Neuron (in vitro differentiated cells): ENCODE measurements around the gene IRF7.
"Not testable (repeated sequence)": the region's sequence is repeated elsewhere in the genome, so short reads cannot be mapped to it uniquely, and the experiment has no call there.

ENCODE experiments used
- H2AFZ ChIP-seq: one replicate; pipeline ENCODE4 v1.6.1; 2013; ENCODE audit warnings: low read depth, mild to moderate bottlenecking, inconsistent platforms, low read length, moderate library complexity
- H3K27me3 ChIP-seq: one replicate; pipeline ENCODE4 v1.6.1; 2013; ENCODE audit warnings: low read length; ENCODE audit not compliant: insufficient read depth
- H3K36me3 ChIP-seq: one replicate; pipeline ENCODE4 v1.6.1; 2013; ENCODE audit warnings: low read length; ENCODE audit not compliant: insufficient read depth
- H3K4me1 ChIP-seq: one replicate; pipeline ENCODE4 v1.6.1; 2013; ENCODE audit warnings: low read length; ENCODE audit not compliant: insufficient read depth
- H3K4me3 ChIP-seq: 2 replicates; pipeline ENCODE4 v1.5.1; 2013; ENCODE audit warnings: mild to moderate bottlenecking, low read length, moderate library complexity
- H3K9me3 ChIP-seq: one replicate; pipeline ENCODE4 v1.6.1; 2013; ENCODE audit warnings: low read length

The IRF7 gene

GRCh38 chr11:653136-653535 is 37.4 kb upstream of the IRF7 start:
- H3K4me1 ChIP-seq, H3K9me3 ChIP-seq, H2AFZ ChIP-seq, H3K4me3 ChIP-seq, H3K27me3 ChIP-seq: not testable (repeated sequence)
- peaks cover 16% of the 10 kb centered on the region for H3K36me3 ChIP-seq

- no peak overlapping the region for H3K4me3 ChIP-seq
- H3K9me3 ChIP-seq, result no peaks in the 10 kb centered on the region
- H3K4me1 ChIP-seq, result no peaks in the 10 kb centered on the region
- H3K36me3 ChIP-seq, result peaks cover 21% of the 10 kb centered on the region
- no peak overlapping the region for H2AFZ ChIP-seq
- H3K27me3 ChIP-seq, result no peaks in the 10 kb centered on the region
These were observed 34.7 kb upstream of the IRF7 start for GRCh38 chr11:650482-650881.

- H3K36me3 ChIP-seq, result peaks cover 22% of the 10 kb centered on the region
- not testable (repeated sequence) for H3K4me3 ChIP-seq, H2AFZ ChIP-seq, H3K4me1 ChIP-seq, H3K9me3 ChIP-seq, H3K27me3 ChIP-seq
These were observed 32.0 kb upstream of the IRF7 start for GRCh38 chr11:647672-648158.

- Histone ChIP-seq H3K4me1 (no peaks in the 10 kb centered on the region), H2AFZ (no peak overlapping the region), H3K36me3 (peaks cover 26% of the 10 kb centered on the region), H3K9me3 (no peaks in the 10 kb centered on the region), H3K4me3 (no peak overlapping the region), H3K27me3 (no peaks in the 10 kb centered on the region)
These were observed 30.5 kb upstream of the IRF7 start for GRCh38 chr11:646214-646613.

- Histone ChIP-seq H3K9me3 (no peaks in the 10 kb centered on the region), H3K36me3 (peaks cover 31% of the 10 kb centered on the region)
These were observed 29.8 kb upstream of the IRF7 start for GRCh38 chr11:645536-645935.

GRCh38 chr11:643849-644738 is 28.3 kb upstream of the IRF7 start:
- no peaks in the 10 kb centered on the region for H3K27me3 ChIP-seq
- peaks cover 28% of the 10 kb centered on the region for H3K36me3 ChIP-seq
- H2AFZ ChIP-seq, result no peak overlapping the region
- H3K4me1 ChIP-seq, result peaks cover under 1% of the 10 kb centered on the region
- no peaks in the 10 kb centered on the region for H3K9me3 ChIP-seq
- H3K4me3 ChIP-seq, result no peak overlapping the region

More at GRCh38 chr11:645536-645935, 29.8 kb upstream of the IRF7 start:
- H3K4me3 ChIP-seq, result no peak overlapping the region
- no peak overlapping the region for H2AFZ ChIP-seq
- no peaks in the 10 kb centered on the region for H3K4me1 ChIP-seq
- no peaks in the 10 kb centered on the region for H3K27me3 ChIP-seq

GRCh38 chr11:643366-643765 is 27.6 kb upstream of the IRF7 start:
- no peaks in the 10 kb centered on the region for H3K9me3 ChIP-seq
- H3K4me3 ChIP-seq, result no peak overlapping the region
- peaks cover 7% of the 10 kb centered on the region for H3K4me1 ChIP-seq
- H2AFZ ChIP-seq, result no peak overlapping the region
- H3K27me3 ChIP-seq, result no peaks in the 10 kb centered on the region
- peaks cover 28% of the 10 kb centered on the region for H3K36me3 ChIP-seq

- H3K9me3 ChIP-seq, result peaks cover 3% of the 10 kb centered on the region
- no peak overlapping the region for H3K4me3 ChIP-seq
- H3K36me3 ChIP-seq, result peaks cover 28% of the 10 kb centered on the region
- H3K27me3 ChIP-seq, result no peaks in the 10 kb centered on the region
- H3K4me1 ChIP-seq, result peaks cover 13% of the 10 kb centered on the region
- H2AFZ ChIP-seq, result no peak overlapping the region
These were observed 26.1 kb upstream of the IRF7 start for GRCh38 chr11:641806-642370.

- H2AFZ ChIP-seq, result no peak overlapping the region
- peaks cover 13% of the 10 kb centered on the region for H3K4me1 ChIP-seq
- H3K36me3 ChIP-seq, result peaks cover 29% of the 10 kb centered on the region
- no peaks in the 10 kb centered on the region for H3K27me3 ChIP-seq
- H3K9me3 ChIP-seq, result peaks cover 6% of the 10 kb centered on the region
- no peak overlapping the region for H3K4me3 ChIP-seq
These were observed 24.4 kb upstream of the IRF7 start for GRCh38 chr11:640021-640706.

- Histone ChIP-seq H3K4me3 (no peak overlapping the region), H3K27me3 (no peaks in the 10 kb centered on the region), H2AFZ (no peak overlapping the region), H3K9me3 (peaks cover 6% of the 10 kb centered on the region), H3K36me3 (peaks cover 29% of the 10 kb centered on the region), H3K4me1 (peaks cover 13% of the 10 kb centered on the region)
These were observed 23.7 kb upstream of the IRF7 start for GRCh38 chr11:639332-639955.

- H3K36me3 ChIP-seq, result peaks cover 23% of the 10 kb centered on the region
- no peak overlapping the region for H2AFZ ChIP-seq
- no peaks in the 10 kb centered on the region for H3K27me3 ChIP-seq
- H3K4me3 ChIP-seq, result no peak overlapping the region
- H3K9me3 ChIP-seq, result peaks cover 6% of the 10 kb centered on the region
- H3K4me1 ChIP-seq, result peaks cover 13% of the 10 kb centered on the region
These were observed 23.0 kb upstream of the IRF7 start for GRCh38 chr11:638631-639331.

- peaks cover 20% of the 10 kb centered on the region for H3K36me3 ChIP-seq
- H3K4me3 ChIP-seq, result no peak overlapping the region
- H3K9me3 ChIP-seq, result peaks cover 6% of the 10 kb centered on the region
- H3K27me3 ChIP-seq, result no peaks in the 10 kb centered on the region
- H2AFZ ChIP-seq, result no peak overlapping the region
- H3K4me1 ChIP-seq, result peaks cover 13% of the 10 kb centered on the region
These were observed 22.1 kb upstream of the IRF7 start for GRCh38 chr11:637593-638521.
